AG04449 (cell line): ENCODE measurements around the gene DACT2.

ENCODE experiments used
- CTCF ChIA-PET: fragments of 350-600 bp; formaldehyde crosslinking; extraction: SDS; loops from one replicate; lab custom pipeline; 2021; ENCODE audit warnings: antibody characterized with exemption; lab: Yijun Ruan, JAX
- POLR2A ChIA-PET: fragments of 400-600, 350-600 bp; formaldehyde crosslinking; extraction: SDS; loops from one replicate; lab custom pipeline; 2020; ENCODE audit warnings: antibody characterized with exemption, inconsistent platforms; lab: Yijun Ruan, JAX
- DNase-seq: peaks from one replicate; pipeline ENCODE4 v3.0.0-alpha.2; 2010; ENCODE audit warnings: low read depth, low spot score
- H3K4me3 ChIP-seq: 2 replicates; pipeline ENCODE4 v1.5.1; 2011; ENCODE audit warnings: low read depth, mild to moderate bottlenecking, control low read depth, low read length
- TF ChIP-seq, protein P1 (sequence below): IDR thresholded peaks from one replicate; pipeline ENCODE4 v1.5.1; 2011; ENCODE audit warnings: mild to moderate bottlenecking, moderate library complexity, low read length, control low read depth, inconsistent platforms; ENCODE audit not compliant: insufficient read depth; ENCODE audit errors: missing control alignments

DACT2 gene

DNA sequence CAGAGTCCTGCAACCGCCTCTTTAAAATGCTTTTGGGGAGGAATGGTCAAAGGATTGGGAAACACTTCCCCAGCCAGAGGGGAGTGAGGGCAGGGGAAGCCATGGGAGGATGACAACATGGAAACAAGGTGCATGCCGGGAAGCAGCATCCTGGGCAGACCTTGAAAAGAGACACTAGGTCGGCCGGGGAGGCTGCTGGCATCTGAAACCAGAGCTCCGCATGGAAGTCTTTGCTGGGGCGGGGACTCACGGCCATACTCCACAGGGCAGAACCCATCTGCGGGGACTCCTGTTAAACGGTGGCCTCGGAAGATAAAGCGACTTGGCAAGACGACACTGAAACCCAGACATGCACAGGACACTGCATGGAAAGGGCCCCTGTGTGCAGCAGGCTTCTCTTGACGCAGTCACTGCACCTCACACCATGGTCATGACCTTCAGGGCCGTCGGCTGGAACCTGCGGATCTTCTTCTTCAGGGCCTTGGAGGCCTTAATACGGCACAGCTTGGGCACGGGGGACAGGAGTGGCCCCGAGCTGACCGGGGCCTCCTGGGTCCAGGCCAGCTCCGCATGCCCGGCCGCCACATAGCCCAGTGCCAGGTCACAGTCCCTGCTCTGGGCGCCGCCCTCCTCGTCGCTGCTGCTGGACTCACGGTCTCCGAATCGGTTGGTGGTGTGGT is 12.4 kb downstream of the DACT2 start:
- ChIA-PET POLR2A (no interaction called here), CTCF (no interaction called here)
- DNase-seq: no peak
- TF ChIP-seq, protein P1, sequence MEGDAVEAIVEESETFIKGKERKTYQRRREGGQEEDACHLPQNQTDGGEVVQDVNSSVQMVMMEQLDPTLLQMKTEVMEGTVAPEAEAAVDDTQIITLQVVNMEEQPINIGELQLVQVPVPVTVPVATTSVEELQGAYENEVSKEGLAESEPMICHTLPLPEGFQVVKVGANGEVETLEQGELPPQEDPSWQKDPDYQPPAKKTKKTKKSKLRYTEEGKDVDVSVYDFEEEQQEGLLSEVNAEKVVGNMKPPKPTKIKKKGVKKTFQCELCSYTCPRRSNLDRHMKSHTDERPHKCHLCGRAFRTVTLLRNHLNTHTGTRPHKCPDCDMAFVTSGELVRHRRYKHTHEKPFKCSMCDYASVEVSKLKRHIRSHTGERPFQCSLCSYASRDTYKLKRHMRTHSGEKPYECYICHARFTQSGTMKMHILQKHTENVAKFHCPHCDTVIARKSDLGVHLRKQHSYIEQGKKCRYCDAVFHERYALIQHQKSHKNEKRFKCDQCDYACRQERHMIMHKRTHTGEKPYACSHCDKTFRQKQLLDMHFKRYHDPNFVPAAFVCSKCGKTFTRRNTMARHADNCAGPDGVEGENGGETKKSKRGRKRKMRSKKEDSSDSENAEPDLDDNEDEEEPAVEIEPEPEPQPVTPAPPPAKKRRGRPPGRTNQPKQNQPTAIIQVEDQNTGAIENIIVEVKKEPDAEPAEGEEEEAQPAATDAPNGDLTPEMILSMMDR: no peak
- H3K4me3 ChIP-seq: no peak overlapping the region

- no peak for DNase-seq
- POLR2A ChIA-PET: no interaction called here
- CTCF ChIA-PET: no interaction called here
- H3K4me3 ChIP-seq: no peak overlapping the region
- TF ChIP-seq, protein P1: no peak
These were observed 13.7 kb downstream of the DACT2 start for GRCh38 chr6:168305863-168306262.

- no peak overlapping the region for H3K4me3 ChIP-seq
- ChIA-PET POLR2A (no interaction called here), CTCF (no interaction called here)
- TF ChIP-seq, protein P1: no peak
- DNase-seq: no peak
These were observed 14.4 kb downstream of the DACT2 start for GRCh38 chr6:168305096-168305749.

DNA sequence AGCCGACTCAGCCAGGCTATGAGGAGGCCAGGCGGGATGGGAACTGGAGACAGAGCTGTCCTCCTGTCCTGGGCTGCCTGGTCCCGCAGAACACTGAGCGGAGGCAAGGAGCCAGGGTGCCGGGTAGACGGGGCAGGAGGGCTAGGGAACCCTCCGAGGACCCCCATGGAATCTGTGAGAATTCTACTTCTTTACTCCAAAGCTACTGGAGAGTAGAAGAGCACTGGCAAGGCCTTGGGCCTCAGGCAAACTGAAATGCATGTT is 14.9 kb downstream of the DACT2 start:
- no peak overlapping the region for H3K4me3 ChIP-seq
- no peak for DNase-seq
- ChIA-PET CTCF (no interaction called here), POLR2A (no interaction called here)
- TF ChIP-seq, protein P1: no peak

DNA sequence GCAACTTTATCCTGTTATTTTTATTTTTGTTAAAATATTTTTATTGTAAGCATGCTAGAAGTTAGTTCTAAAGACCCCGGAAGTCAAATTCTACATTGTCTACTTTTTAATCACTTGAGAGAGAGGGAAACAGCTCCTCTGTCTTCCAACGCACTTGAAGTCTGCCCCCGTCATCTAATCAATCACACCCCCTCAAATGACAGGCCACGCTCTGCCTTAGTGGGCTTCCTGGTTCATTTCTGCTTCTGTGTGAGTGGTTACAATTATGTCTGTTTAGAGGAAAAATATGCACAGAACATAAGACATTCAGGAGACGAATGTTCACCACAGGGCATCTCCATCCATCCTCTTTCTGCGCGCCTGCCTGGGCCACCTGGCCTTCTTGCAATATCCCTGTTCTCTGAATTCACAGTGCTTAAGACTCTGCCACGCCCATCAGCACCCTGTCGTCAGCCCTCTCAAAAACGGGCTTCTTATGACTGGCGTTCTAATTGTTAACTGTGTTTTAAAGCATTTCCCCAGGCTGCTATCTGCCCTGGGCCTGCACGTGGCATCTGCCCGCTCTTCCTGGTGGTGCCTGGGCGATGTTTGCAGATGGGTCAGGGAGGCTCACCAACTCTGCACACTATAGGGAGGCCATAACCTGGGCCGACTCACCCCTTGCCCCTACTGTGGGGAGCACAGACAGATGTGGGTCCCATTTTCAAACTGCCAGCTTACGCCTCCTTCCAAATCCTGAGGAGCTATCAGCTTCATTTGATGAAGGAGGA is 15.4 kb downstream of the DACT2 start:
- TF ChIP-seq, protein P1: no peak
- DNase-seq: no peak
- no peak overlapping the region for H3K4me3 ChIP-seq
- ChIA-PET POLR2A (no interaction called here), CTCF (no interaction called here)

DNA sequence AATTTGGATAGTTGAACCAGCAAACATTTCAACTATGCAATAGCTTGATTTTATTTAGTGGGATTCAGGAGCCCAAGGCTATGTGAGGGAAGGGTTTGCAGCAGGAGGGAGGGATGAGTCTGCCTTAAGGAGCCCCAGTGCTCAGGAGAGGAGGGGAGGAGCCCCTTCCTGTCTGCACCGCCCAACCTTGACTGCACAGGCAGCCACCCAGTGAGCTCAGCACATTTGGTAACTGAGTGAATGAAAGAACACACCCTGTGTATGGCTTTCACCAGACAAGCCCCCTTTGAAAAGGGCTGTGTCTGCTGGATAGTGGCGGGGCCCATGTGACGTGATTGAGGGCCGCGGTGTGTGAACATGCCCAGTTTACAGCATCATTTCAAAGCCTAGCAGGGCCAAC is 17.0 kb downstream of the DACT2 start:
- TF ChIP-seq, protein P1: no peak
- ChIA-PET POLR2A (no interaction called here), CTCF (no interaction called here)
- DNase-seq: no peak
- no peak overlapping the region for H3K4me3 ChIP-seq
